A549 treated with ZK216348 at 1 μM for 4 hours (cell line): Measurements from ENCODE around the gene RAC3. TPM values are rescaled to one million over a fixed set of nuclear protein-coding genes. Genes with fewer than 3 reads are reported as not detected.

Experiments used
- total RNA-seq: library from RNA; stranded (reverse); fragments of 200-300 nt; extraction: Qiagen RNA extraction; gene quantifications from 5 replicates; pipeline ENCODE4 v1.2.3, GENCODE V29; 2022; ENCODE audit warnings: low read depth

The RAC3 gene
- 21.9 to 40.8 TPM (median 38.8 TPM) in 5 replicates for total RNA-seq

GRCh38 chr17:82031303-82031884, at the start of gene RAC3:
Gene RAC3, plus strand, starts transcription at chr17:82031678. Its CDS starts 84 bp downstream, at chr17:82031762.

GRCh38 chr17:82022310-82022980, 9.0 kb upstream of the RAC3 start, which contains the start of gene CENPX:
Gene CENPX, minus strand, starts transcription at chr17:82022878. Its CDS starts 17 bp downstream, at chr17:82022861.

GRCh38 chr17:82022981-82023446, 8.5 kb upstream of the RAC3 start, which contains the start of gene LRRC45:
Gene LRRC45, plus strand, starts transcription at chr17:82023305. Its CDS starts 339 bp downstream, at chr17:82023644.

GRCh38 chr17:82037092-82037888, 5.8 kb downstream of the RAC3 start, which contains the start of gene DCXR:
Gene DCXR, minus strand, starts transcription at chr17:82037697. Its CDS starts 15 bp downstream, at chr17:82037682.

GRCh38 chr17:82051776-82052637, 20.5 kb downstream of the RAC3 start, which contains the start of the genes GPS1 and RFNG:
Gene GPS1, plus strand, starts transcription at chr17:82051898. Its CDS starts 34 bp downstream, at chr17:82051932.
Gene RFNG, minus strand, starts transcription at chr17:82051811. Its CDS starts 45 bp downstream, at chr17:82051766.

GRCh38 chr17:82065638-82066303, 34.3 kb downstream of the RAC3 start, which contains the start of gene DUS1L:
Gene DUS1L, minus strand, starts transcription at chr17:82065804. Its CDS starts 745 bp downstream, at chr17:82065059.

Other genes starting within 250 kb of the RAC3 start
- 0.11 to 0.52 TPM (median 0.31 TPM) in 4 of 5 replicates, not detected in the other for gene GCGR, start 227.5 kb upstream of the RAC3 start, total RNA-seq
- 70.3 to 110 TPM (median 93.6 TPM) in 5 replicates for gene MCRIP1, start 198.4 kb upstream of the RAC3 start, total RNA-seq
- 0.15 TPM in 1 of 5 replicates, not detected in the others for gene PPP1R27, start 196.6 kb upstream of the RAC3 start, total RNA-seq
- 698 to 774 TPM (median 714 TPM) in 5 replicates for gene P4HB, start 171.1 kb upstream of the RAC3 start, total RNA-seq
- gene ARHGDIA, start 160.3 kb upstream of the RAC3 start, total RNA-seq: 606 to 641 TPM (median 628 TPM) in 5 replicates
- gene ALYREF, start 140.1 kb upstream of the RAC3 start, total RNA-seq: 164 to 260 TPM (median 251 TPM) in 5 replicates
- gene ANAPC11, start 140.0 kb upstream of the RAC3 start, total RNA-seq: 168 to 294 TPM (median 269 TPM) in 5 replicates
- gene NPB, start 129.4 kb upstream of the RAC3 start, total RNA-seq: 0.44 to 0.65 TPM (median 0.58 TPM) in 4 of 5 replicates, not detected in the other
- gene PCYT2, start 120.3 kb upstream of the RAC3 start, total RNA-seq: 14.4 to 18.1 TPM (median 16.1 TPM) in 5 replicates
- 26.8 to 48.2 TPM (median 44.3 TPM) in 5 replicates for gene SIRT7, start 113.5 kb upstream of the RAC3 start, total RNA-seq
- 23.8 to 45.5 TPM (median 38.0 TPM) in 5 replicates for gene MAFG, start 103.9 kb upstream of the RAC3 start, total RNA-seq
- gene PYCR1, start 94.4 kb upstream of the RAC3 start, total RNA-seq: 45.0 to 90.7 TPM (median 84.5 TPM) in 5 replicates
- gene MYADML2, start 84.4 kb upstream of the RAC3 start, total RNA-seq: not detected in 5 replicates
- gene NOTUM, start 70.5 kb upstream of the RAC3 start, total RNA-seq: 0.29 to 0.66 TPM (median 0.49 TPM) in 4 of 5 replicates, not detected in the other
- 16.0 to 28.1 TPM (median 27.1 TPM) in 5 replicates for gene ASPSCR1, start 54.0 kb upstream of the RAC3 start, total RNA-seq
- gene CENPX, start 8.8 kb upstream of the RAC3 start, total RNA-seq: 139 to 201 TPM (median 179 TPM) in 5 replicates
- 8.8 to 17.9 TPM (median 15.3 TPM) in 5 replicates for gene LRRC45, start 8.4 kb upstream of the RAC3 start, total RNA-seq
- gene DCXR, start 6.0 kb downstream of the RAC3 start, total RNA-seq: 57.4 to 102 TPM (median 94.1 TPM) in 5 replicates
- 13.5 to 28.2 TPM (median 22.6 TPM) in 5 replicates for gene RFNG, start 20.1 kb downstream of the RAC3 start, total RNA-seq
- gene GPS1, start 20.2 kb downstream of the RAC3 start, total RNA-seq: 77.3 to 147 TPM (median 138 TPM) in 5 replicates
- 66.4 to 156 TPM (median 150 TPM) in 5 replicates for gene DUS1L, start 34.1 kb downstream of the RAC3 start, total RNA-seq
- 63.0 to 155 TPM (median 144 TPM) in 5 replicates for gene FASN, start 66.6 kb downstream of the RAC3 start, total RNA-seq
- gene CCDC57, start 181.2 kb downstream of the RAC3 start, total RNA-seq: 15.5 to 28.9 TPM (median 27.5 TPM) in 5 replicates
- 65.3 to 167 TPM (median 146 TPM) in 5 replicates for gene SLC16A3, start 197.4 kb downstream of the RAC3 start, total RNA-seq
- 163 to 231 TPM (median 218 TPM) in 5 replicates for gene CSNK1D, start 242.0 kb downstream of the RAC3 start, total RNA-seq